Upper lobe of right lung (tissue), 1 donor: ENCODE data around the gene ETHE1. TPM values are rescaled to one million over a fixed set of nuclear protein-coding genes. Genes with fewer than 3 reads are reported as not detected.

Source experiments
- ATAC-seq: fragments of 200-7000 bp; cut with Tn5 transposase; one replicate; pipeline ENCODE4 v1.9.1; 2020; ENCODE audit warnings: mild to moderate bottlenecking, moderate library complexity
- DNase-seq: peaks from one replicate; pipeline ENCODE4 v3.0.0-alpha.2; 2020
- H3K27ac ChIP-seq: fragments of 200-600 bp; one replicate; pipeline ENCODE4 v1.8.0; 2022
- H3K27me3 ChIP-seq: fragments of 200-600 bp; one replicate; pipeline ENCODE4 v1.8.0; 2022; ENCODE audit warnings: mild to moderate bottlenecking
- H3K36me3 ChIP-seq: fragments of 200-600 bp; one replicate; pipeline ENCODE4 v1.8.0; 2022
- H3K4me1 ChIP-seq: fragments of 200-600 bp; one replicate; pipeline ENCODE4 v1.8.0; 2022
- H3K4me3 ChIP-seq: fragments of 200-600 bp; one replicate; pipeline ENCODE4 v1.8.0; 2022; ENCODE audit warnings: mild to moderate bottlenecking
- H3K9me3 ChIP-seq: fragments of 200-600 bp; one replicate; pipeline ENCODE4 v1.8.0; 2022
- CTCF ChIP-seq: fragments of 200-600 bp; IDR thresholded peaks from one replicate; pipeline ENCODE4 v1.8.0; 2022; ENCODE audit warnings: antibody characterized with exemption
- intact Hi-C: fragments of 100-400 bp; cut with DNase I; formaldehyde crosslinking; loops from one replicate; pipeline ENCODE4 v1.11.0; 2022
- total RNA-seq: library from RNA; stranded (reverse); fragmentation: NEBNext Ultra II Directional; extraction: Animal tissue kit (Norgen Biotek cat#: 25700); gene quantifications from one replicate; pipeline ENCODE4 v1.2.1, GENCODE V29; 2021
- donor health status: DM: no; HTN: yes; CAD: no; lungs with severe emphysema.

ETHE1 gene
- total RNA-seq, 1 donor from 2014 or later, result 34.6 TPM

GRCh38 chr19:43554317-43554895, 27.4 kb upstream of the ETHE1 start:
- Histone ChIP-seq H3K27me3 (no peaks in the 10 kb centered on the region), H3K4me3 (no peak overlapping the region), H3K9me3 (no peaks in the 10 kb centered on the region), H3K36me3 (peaks cover 36% of the 10 kb centered on the region), H3K27ac (no peak overlapping the region), H3K4me1 (no peaks in the 10 kb centered on the region)
- DNase-seq, result no peak
- no peak for TF ChIP-seq CTCF
- no peak for ATAC-seq
- intact Hi-C loops, result no loop called here

GRCh38 chr19:43553656-43554055, 26.7 kb upstream of the ETHE1 start:
- ATAC-seq (no peak), DNase-seq (no peak)
- H3K9me3 ChIP-seq, result no peaks in the 10 kb centered on the region
- no peak overlapping the region for H3K27ac ChIP-seq
- no peak for TF ChIP-seq CTCF
- H3K36me3 ChIP-seq, result peaks cover 42% of the 10 kb centered on the region
- H3K27me3 ChIP-seq, result no peaks in the 10 kb centered on the region
- intact Hi-C loops, result no loop called here
- no peak overlapping the region for H3K4me3 ChIP-seq
- no peaks in the 10 kb centered on the region for H3K4me1 ChIP-seq

GRCh38 chr19:43552616-43553015, 25.6 kb upstream of the ETHE1 start:
- H3K4me1 ChIP-seq, result no peaks in the 10 kb centered on the region
- H3K27ac ChIP-seq, result no peak overlapping the region
- TF ChIP-seq CTCF, result no peak
- H3K36me3 ChIP-seq, result peaks cover 42% of the 10 kb centered on the region
- intact Hi-C loops, result no loop called here
- no peak overlapping the region for H3K4me3 ChIP-seq
- ATAC-seq (no peak), DNase-seq (no peak)
- H3K27me3 ChIP-seq, result no peaks in the 10 kb centered on the region
- no peaks in the 10 kb centered on the region for H3K9me3 ChIP-seq

- no peak overlapping the region for H3K27ac ChIP-seq
- ATAC-seq (no peak), DNase-seq (no peak)
- no peaks in the 10 kb centered on the region for H3K27me3 ChIP-seq
- no peaks in the 10 kb centered on the region for H3K9me3 ChIP-seq
- peaks cover 38% of the 10 kb centered on the region for H3K36me3 ChIP-seq
- no peaks in the 10 kb centered on the region for H3K4me1 ChIP-seq
- H3K4me3 ChIP-seq, result no peak overlapping the region
- no peak for TF ChIP-seq CTCF
- intact Hi-C loops, result no loop called here
Measured at GRCh38 chr19:43552198-43552450, 25.1 kb upstream of the ETHE1 start.

GRCh38 chr19:43551399-43552197, 24.6 kb upstream of the ETHE1 start:
- Histone ChIP-seq H3K4me3 (no peak overlapping the region), H3K4me1 (no peaks in the 10 kb centered on the region), H3K36me3 (peaks cover 37% of the 10 kb centered on the region), H3K9me3 (no peaks in the 10 kb centered on the region), H3K27me3 (no peaks in the 10 kb centered on the region), H3K27ac (no peak overlapping the region)
- DNase-seq (no peak), ATAC-seq (no peak)
- TF ChIP-seq CTCF, result no peak
- intact Hi-C loops, result no loop called here
